Measurements from ENCODE around the gene EIF4E1B. TPM values are rescaled to one million over a fixed set of nuclear protein-coding genes. Genes with fewer than 3 reads are reported as not detected.

The EIF4E1B gene
- total RNA-seq, 2 donors from 2014 or later: 1.6 TPM; not detected in 1

- H3K9me3 ChIP-seq: no peaks in the 10 kb centered on the region
Measured at GRCh38 chr5:176643491-176644219, 13.2 kb downstream of the EIF4E1B start.

GRCh38 chr5:176644294-176644693 is 13.8 kb downstream of the EIF4E1B start:
- Histone ChIP-seq H3K27ac (no peak overlapping the region), H3K4me1 (replicated peaks) (peaks cover 4% of the 10 kb centered on the region), H3K9me3 (no peaks in the 10 kb centered on the region), H3K27me3 (replicated peaks; ENCODE audit: insufficient read depth) (no peaks in the 10 kb centered on the region), H3K36me3 (no peaks in the 10 kb centered on the region), H3K4me3 (no peak overlapping the region)
- intact Hi-C loops (cut with DNase I): loop anchor here (10.0 kb wide), 1 partner anchor 229 kb away; the partner anchor contains the start of gene CLTB
- DNase-seq (ENCODE audit: low spot score): no peak
- no peak for TF ChIP-seq CTCF (IDR thresholded peaks at IDR 0.05)
- no peak for TF ChIP-seq POLR2AphosphoS5 (IDR thresholded peaks at IDR 0.05)
- TF ChIP-seq POLR2A (IDR thresholded peaks at IDR 0.05): no peak
- WGBS: 72% methylated on average over 9 of the region's 9 CpGs

More at GRCh38 chr5:176643491-176644219, 13.2 kb downstream of the EIF4E1B start:
- no peaks in the 10 kb centered on the region for H3K27me3 ChIP-seq (replicated peaks; ENCODE audit: insufficient read depth)
- no peak overlapping the region for H3K4me3 ChIP-seq
- TF ChIP-seq POLR2AphosphoS5 (IDR thresholded peaks at IDR 0.05): no peak
- no peak for TF ChIP-seq POLR2A (IDR thresholded peaks at IDR 0.05)
- TF ChIP-seq CTCF (IDR thresholded peaks at IDR 0.05): no peak
- no peak for DNase-seq (ENCODE audit: low spot score)
- H3K27ac ChIP-seq: no peak overlapping the region
- intact Hi-C loops (cut with DNase I): loop anchor here (10.0 kb wide), 1 partner anchor 229 kb away; the partner anchor contains the start of gene CLTB
- 78% methylated on average over 11 of the region's 11 CpGs for WGBS
- peaks cover 4% of the 10 kb centered on the region for H3K4me1 ChIP-seq (replicated peaks)
- H3K36me3 ChIP-seq: no peaks in the 10 kb centered on the region

GRCh38 chr5:176644878-176645670 is 14.6 kb downstream of the EIF4E1B start:
- no peak overlapping the region for H3K4me3 ChIP-seq
- no peaks in the 10 kb centered on the region for H3K27me3 ChIP-seq (replicated peaks; ENCODE audit: insufficient read depth)
- DNase-seq (ENCODE audit: low spot score): no peak
- 93% methylated on average over 22 of the region's 22 CpGs for WGBS
- intact Hi-C loops (cut with DNase I): loop anchor here (10.0 kb wide), 1 partner anchor 230 kb away; the partner anchor contains the start of gene CLTB
- TF ChIP-seq CTCF (IDR thresholded peaks at IDR 0.05): no peak
- TF ChIP-seq POLR2AphosphoS5 (IDR thresholded peaks at IDR 0.05): no peak
- no peak for TF ChIP-seq POLR2A (IDR thresholded peaks at IDR 0.05)
- H3K36me3 ChIP-seq: no peaks in the 10 kb centered on the region
- no peaks in the 10 kb centered on the region for H3K9me3 ChIP-seq
- no peak overlapping the region for H3K27ac ChIP-seq
- peaks cover 4% of the 10 kb centered on the region for H3K4me1 ChIP-seq (replicated peaks)

- TF ChIP-seq CTCF (IDR thresholded peaks at IDR 0.05) (no peak), POLR2AphosphoS5 (IDR thresholded peaks at IDR 0.05) (no peak), POLR2A (IDR thresholded peaks at IDR 0.05) (no peak)
- H3K36me3 ChIP-seq: no peaks in the 10 kb centered on the region
- H3K4me3 ChIP-seq: peak overlapping the region in 1 of 2 donors; percentile 64
- no peaks in the 10 kb centered on the region for H3K27me3 ChIP-seq (replicated peaks; ENCODE audit: insufficient read depth)
- intact Hi-C loops (cut with DNase I): loop anchor here (10.0 kb wide), 1 partner anchor 231 kb away; the partner anchor contains the start of gene CLTB
- whole genome bisulfite sequencing: 88% methylated on average over 7 of the region's 7 CpGs
- peaks cover 4% of the 10 kb centered on the region for H3K4me1 ChIP-seq (replicated peaks)
- H3K27ac ChIP-seq: peak overlapping the region; percentile 43 to 46
- DNase-seq (ENCODE audit: low spot score): no peak
- no peaks in the 10 kb centered on the region for H3K9me3 ChIP-seq
Measured at GRCh38 chr5:176646049-176646706, 15.7 kb downstream of the EIF4E1B start.
